Astrocyte (in vitro differentiated cells and primary cell): Measurements from ENCODE around the gene STK35.

Experiments used
- CTCF ChIP-seq: IDR thresholded peaks from 2 replicates; pipeline ENCODE4 v1.5.1; 2011; ENCODE audit warnings: low read depth, mild to moderate bottlenecking, inconsistent platforms, low read length, moderate library complexity; ENCODE audit not compliant: insufficient read depth
- EZH2 ChIP-seq: IDR thresholded peaks from 2 replicates; pipeline ENCODE4 v1.6.1; 2012; ENCODE audit warnings: mild to moderate bottlenecking, low read length, inconsistent platforms; ENCODE audit not compliant: insufficient read depth

- no peak for TF ChIP-seq CTCF
- no peak for TF ChIP-seq EZH2
Observed at GRCh38 chr20:2103461-2104153, 2.0 kb downstream of the STK35 start.
